Aorta (tissue), 5 donors: ENCODE measurements around the gene ATP2A1. TPM values are rescaled to one million over a fixed set of nuclear protein-coding genes. Genes with fewer than 3 reads are reported as not detected.
A peak's percentile ranks its signal among the peaks of the same experiment; 100 is the strongest.
"Not testable (repeated sequence)": the region's sequence is repeated elsewhere in the genome, so short reads cannot be mapped to it uniquely, and the experiment has no call there.

Experiments used
- ATAC-seq: fragments of 200-7000 bp; cut with Tn5 transposase; one replicate; pipeline ENCODE4 v1.9.1; 2022; ENCODE audit warnings: moderate library complexity; ENCODE audit not compliant: low FRiP score
- DNase-seq, 2 donors: peaks; one replicate each; pipeline ENCODE4 v3.0.0-alpha.2; 2020
- H3K27ac ChIP-seq, 2 donors: one replicate each; pipeline ENCODE4 v1.5.1; 2013; ENCODE audit warnings: low read length in 2 of 2, mild to moderate bottlenecking in 2 of 2, moderate library complexity in 2 of 2, control low read depth in 1 of 2, inconsistent platforms in 1 of 2, low read depth in 1 of 2
- H3K27me3 ChIP-seq, 2 donors: one replicate each; pipeline ENCODE4 v1.6.1; 2013; ENCODE audit warnings: control low read depth in 1 of 2, low read length in 1 of 2, mild to moderate bottlenecking in 1 of 2, moderate library complexity in 1 of 2; ENCODE audit not compliant: insufficient read depth in 2 of 2, control insufficient read depth in 1 of 2
- H3K36me3 ChIP-seq, 2 donors: one replicate each; pipeline ENCODE4 v1.6.1; 2013; ENCODE audit warnings: control low read depth in 1 of 2, low read length in 1 of 2, mild to moderate bottlenecking in 1 of 2; ENCODE audit not compliant: insufficient read depth in 2 of 2, control insufficient read depth in 1 of 2
- H3K4me1 ChIP-seq, 2 donors: one replicate each; pipeline ENCODE4 v1.6.1; 2013; ENCODE audit warnings: low read length in 2 of 2, control low read depth in 1 of 2, mild to moderate bottlenecking in 1 of 2, moderate library complexity in 1 of 2; ENCODE audit not compliant: insufficient read depth in 2 of 2, control insufficient read depth in 1 of 2
- H3K4me3 ChIP-seq, 2 donors: one replicate each; pipeline ENCODE4 v1.5.1; 2013; ENCODE audit warnings: low read length in 2 of 2, control low read depth in 1 of 2, mild to moderate bottlenecking in 1 of 2
- H3K9me3 ChIP-seq: one replicate; pipeline ENCODE4 v1.6.1; 2013; ENCODE audit warnings: mild to moderate bottlenecking, low read length; ENCODE audit not compliant: control insufficient read depth
- WGBS, 2 donors: extraction: QIAGEN DNeasy Blood & Tissue Kit; methylation state at CpG; one replicate each; pipeline ENCODE4 v1.1.7; 2013; 5-methylcytosine and 5-hydroxymethylcytosine counted together
- intact Hi-C, 2 donors: fragments of 100-400 bp; cut with DNase I; formaldehyde crosslinking; loops; one replicate each; pipeline versions ENCODE4 v1.14.2 to v1.15.0; 2022
- polyA plus RNA-seq, 2 donors: library from polyadenylated mRNA; stranded (reverse); fragments of 200-250 nt; gene quantifications; one replicate each; pipeline ENCODE4 v1.2.3, GENCODE V29; 2013
- total RNA-seq, 2 donors: library from RNA; stranded (reverse); fragmentation: NEBNext Ultra II Directional; extraction: Animal tissue kit (Norgen Biotek cat#: 25700); gene quantifications; one replicate each; pipeline ENCODE4 v1.2.1, GENCODE V29; 2021
- donor health status: healthy with polysubstance abuse.
- donor health status: Bipolar disorder and iron deficiency.
- donor health status: DM: no; HTN: no; CAD: no.
- donor health status: DM: no; HTN: no; CAD: no.
- donor health status: DM: yes; HTN: yes; CAD: no.

ATP2A1 gene
- total and polyA plus RNA-seq, 4 donors = 0.36 to 0.97 (median 0.43) TPM

- Histone ChIP-seq H3K9me3 (no peaks in the 10 kb centered on the region), H3K4me1 (no peaks in the 10 kb centered on the region), H3K27ac (no peak overlapping the region), H3K27me3 (no peaks in the 10 kb centered on the region), H3K4me3 (no peak overlapping the region), H3K36me3 (no peaks in the 10 kb centered on the region)
- ATAC-seq (no peak), DNase-seq (no peak)
- WGBS, 2 donors = 67 to 68% methylated on average over 26 of the region's 26 CpGs
- intact Hi-C loops = no loop called here
Measured at GRCh38 chr16:28936784-28937155, 58.5 kb downstream of the ATP2A1 start.

- Histone ChIP-seq H3K36me3 (no peaks in the 10 kb centered on the region), H3K4me1 (no peaks in the 10 kb centered on the region), H3K9me3 (no peaks in the 10 kb centered on the region), H3K27ac (no peak overlapping the region), H3K27me3 (no peaks in the 10 kb centered on the region), H3K4me3 (no peak overlapping the region)
- ATAC-seq (no peak), DNase-seq (no peak)
- intact Hi-C loops = no loop called here
- WGBS, 2 donors = 76 to 81% methylated on average over 14 of the region's 14 CpGs
Measured at GRCh38 chr16:28937222-28937876, 59.1 kb downstream of the ATP2A1 start.

- intact Hi-C loops = no loop called here
- 76 to 79% methylated on average over 7 of the region's 7 CpGs for WGBS, 2 donors
- no peaks in the 10 kb centered on the region for H3K36me3 ChIP-seq
Measured at GRCh38 chr16:28938721-28939120, 60.4 kb downstream of the ATP2A1 start.

GRCh38 chr16:28939825-28940224 is 61.5 kb downstream of the ATP2A1 start:
- H3K4me3 ChIP-seq, H3K27me3 ChIP-seq, H3K4me1 ChIP-seq, ATAC-seq, H3K27ac ChIP-seq, H3K36me3 ChIP-seq, intact Hi-C loops, H3K9me3 ChIP-seq, DNase-seq: not testable (repeated sequence)
- WGBS, 2 donors = 90 to 91% methylated on average over 7 of the region's 7 CpGs

More at GRCh38 chr16:28938721-28939120, 60.4 kb downstream of the ATP2A1 start:
- H3K27me3 ChIP-seq = no peaks in the 10 kb centered on the region
- DNase-seq (no peak), ATAC-seq (no peak)
- H3K4me1 ChIP-seq = no peaks in the 10 kb centered on the region
- H3K4me3 ChIP-seq = no peak overlapping the region
- no peak overlapping the region for H3K27ac ChIP-seq
- H3K9me3 ChIP-seq = no peaks in the 10 kb centered on the region

DNA sequence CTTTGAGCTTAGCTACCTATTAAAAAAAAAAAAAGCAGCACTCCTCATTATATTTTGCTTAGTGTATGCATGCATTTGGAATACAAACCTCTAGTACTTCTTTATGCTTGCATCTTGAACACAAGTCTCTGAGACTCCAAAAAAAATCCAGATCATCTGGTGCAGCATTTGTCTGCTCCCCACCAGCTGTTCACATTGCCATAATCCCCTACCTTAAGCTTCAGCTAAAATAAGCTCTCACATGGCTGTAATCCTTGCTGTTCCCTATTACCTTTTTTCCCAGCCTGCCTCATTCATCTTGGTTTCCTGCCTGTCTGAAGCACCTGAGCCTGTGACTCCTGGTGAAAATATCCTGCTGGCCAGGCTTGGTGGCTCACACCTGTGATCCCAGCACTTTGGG is 65.0 kb downstream of the ATP2A1 start:
- H3K27ac ChIP-seq = no peak overlapping the region
- H3K9me3 ChIP-seq = no peaks in the 10 kb centered on the region
- no peaks in the 10 kb centered on the region for H3K36me3 ChIP-seq
- no peaks in the 10 kb centered on the region for H3K4me1 ChIP-seq
- no peak overlapping the region for H3K4me3 ChIP-seq
- H3K27me3 ChIP-seq = no peaks in the 10 kb centered on the region
- DNase-seq (no peak), ATAC-seq (no peak)
- intact Hi-C loops = no loop called here

- Histone ChIP-seq H3K9me3 (no peaks in the 10 kb centered on the region), H3K27me3 (no peaks in the 10 kb centered on the region), H3K36me3 (no peaks in the 10 kb centered on the region), H3K27ac (no peak overlapping the region), H3K4me3 (no peak overlapping the region), H3K4me1 (peaks cover 0 to 1% of the 10 kb centered on the region in 2 donors)
- ATAC-seq (no peak), DNase-seq (no peak)
- intact Hi-C loops = loop anchor here (5.0 kb wide), 3 partner anchors 69 to 124 kb away; partner anchors contain the start of genes ATP2A1 (in 1 of the 2), ATXN2L (in 1 of the 2) and SH2B1 (in 1 of the 2)
- 54 to 60% methylated on average over 4 of the region's 4 CpGs for WGBS, 2 donors
Measured at GRCh38 chr16:28946681-28947080, 68.4 kb downstream of the ATP2A1 start.

- Histone ChIP-seq H3K4me1 (peaks cover 0 to 1% of the 10 kb centered on the region in 2 donors), H3K27ac (peak within 1 kb of the TSS; percentile 32 to 38), H3K36me3 (no peaks in the 10 kb centered on the region), H3K4me3 (peak within 1 kb of the TSS; percentile 80 to 89), H3K9me3 (no peaks in the 10 kb centered on the region), H3K27me3 (no peaks in the 10 kb centered on the region)
- intact Hi-C loops = loop anchor here in 1 of 2 donors (5.0 kb wide), 1 partner anchor 129 kb away; the partner anchor contains the start of gene ATXN2L
- ATAC-seq (peak; percentile 99), DNase-seq (peak; percentile 100)
- 0 to 1% methylated on average over 71 to 79 of the region's 79 CpGs for WGBS, 2 donors
Measured at GRCh38 chr16:28950648-28951409, 72.5 kb downstream of the ATP2A1 start, which contains the start of gene NFATC2IP. NFATC2IP (plus strand) TSS chr16:28950937; CDS start chr16:28951012, 75 bp downstream.

DNA sequence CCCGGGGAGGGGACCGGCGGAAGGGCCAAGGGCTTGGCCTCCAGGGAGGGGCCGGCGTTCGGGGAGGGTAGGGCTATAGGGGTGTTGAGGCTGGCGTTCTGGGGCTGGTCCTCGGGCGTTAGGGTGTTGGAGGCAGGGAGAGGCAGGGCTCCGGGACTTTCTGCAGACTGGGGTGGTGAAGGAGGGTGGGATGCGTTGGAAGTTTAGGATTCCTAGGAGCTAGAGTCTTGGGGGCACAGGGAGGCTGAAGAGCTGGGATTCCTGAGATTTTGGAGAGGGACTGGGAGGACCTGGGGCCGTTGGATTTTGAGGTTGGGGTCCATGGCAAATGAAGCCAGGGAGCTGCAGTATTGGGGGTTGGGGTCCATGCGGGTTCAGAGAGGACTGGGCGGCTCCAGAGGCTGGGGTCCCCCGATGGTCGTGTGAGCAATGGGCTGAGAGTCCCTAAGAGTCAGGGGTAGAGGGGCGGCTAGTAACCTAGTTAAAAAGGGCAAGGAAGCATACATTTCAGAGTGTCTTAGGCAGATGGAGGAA is 73.2 kb downstream of the ATP2A1 start:
- Histone ChIP-seq H3K27ac (peak overlapping the region in 1 of 2 donors; percentile 32), H3K9me3 (no peaks in the 10 kb centered on the region), H3K4me1 (peaks cover 0 to 1% of the 10 kb centered on the region in 2 donors), H3K4me3 (peak overlapping the region; percentile 80 to 89), H3K27me3 (no peaks in the 10 kb centered on the region), H3K36me3 (peaks cover 0 to 1% of the 10 kb centered on the region in 2 donors)
- no peak for ATAC-seq
- intact Hi-C loops = loop anchor here in 1 of 2 donors (5.0 kb wide), 1 partner anchor 129 kb away; the partner anchor contains the start of gene ATXN2L
- 1% methylated on average over 17 of the region's 17 CpGs for WGBS, 2 donors
- DNase-seq = no peak
